Activated CD4-positive, alpha-beta T cell treated with anti-CD3 and anti-CD28 coated beads, Interleukin-2, amount 50 U/mL, for 1 hour (primary cell): Measurements from ENCODE around the gene GK.
"Not testable (repeated sequence)": the region's sequence is repeated elsewhere in the genome, so short reads cannot be mapped to it uniquely, and the experiment has no call there.

ENCODE experiments used
- DNase-seq: peaks from one replicate; pipeline ENCODE4 v3.0.0-alpha.2; 2020

The GK gene

GRCh38 chrX:30653415-30654131, at the start of gene GK:
GK (plus strand) TSS chrX:30653423; CDS start chrX:30653538, 115 bp downstream.
- DNase-seq: no peak

- no peak for DNase-seq
Observed at GRCh38 chrX:30607155-30607554, 46.1 kb upstream of the GK start.

GRCh38 chrX:30610026-30610425, 43.2 kb upstream of the GK start:
- no peak for DNase-seq

GRCh38 chrX:30612250-30612655, 41.0 kb upstream of the GK start:
- DNase-seq: no peak

GRCh38 chrX:30613721-30614120, 39.5 kb upstream of the GK start:
- no peak for DNase-seq

GRCh38 chrX:30615229-30615628, 38.0 kb upstream of the GK start:
- DNase-seq: no peak

- DNase-seq: no peak
Observed at GRCh38 chrX:30618160-30618765, 35.0 kb upstream of the GK start.

- DNase-seq: no peak
Observed at GRCh38 chrX:30620125-30620524, 33.1 kb upstream of the GK start.

- DNase-seq: no peak
Observed at GRCh38 chrX:30620980-30621618, 32.1 kb upstream of the GK start.

GRCh38 chrX:30622361-30622760, 30.9 kb upstream of the GK start:
- DNase-seq: no peak

- DNase-seq: no peak
Observed at GRCh38 chrX:30626402-30626801, 26.8 kb upstream of the GK start.

- no peak for DNase-seq
Observed at GRCh38 chrX:30627818-30628652, 25.2 kb upstream of the GK start.

- DNase-seq: not testable (repeated sequence)
Observed at GRCh38 chrX:30634070-30634469, 19.2 kb upstream of the GK start.

GRCh38 chrX:30635630-30636029, 17.6 kb upstream of the GK start:
- DNase-seq: no peak

- no peak for DNase-seq
Observed at GRCh38 chrX:30637874-30638815, 15.1 kb upstream of the GK start.

GRCh38 chrX:30639702-30640101, 13.5 kb upstream of the GK start:
- not testable (repeated sequence) for DNase-seq

- DNase-seq: no peak
Observed at GRCh38 chrX:30642642-30643041, 10.6 kb upstream of the GK start.

- no peak for DNase-seq
Observed at GRCh38 chrX:30643313-30643821, 9.9 kb upstream of the GK start.

- DNase-seq: no peak
Observed at GRCh38 chrX:30649859-30650258, 3.4 kb upstream of the GK start.

GRCh38 chrX:30652527-30653414, 452 bp upstream of the GK start:
- peak; percentile 87 for DNase-seq

- not testable (repeated sequence) for DNase-seq
Observed at GRCh38 chrX:30654386-30654785, 1.2 kb downstream of the GK start.
